GM19238 (cell line): ENCODE results near the gene AKT1.
A peak's percentile ranks its signal among the peaks of the same experiment; 100 is the strongest.
"Not testable (repeated sequence)": the region's sequence is repeated elsewhere in the genome, so short reads cannot be mapped to it uniquely, and the experiment has no call there.

Experiments used
- DNase-seq: peaks from one replicate; pipeline ENCODE4 v3.0.0; 2011; ENCODE audit warnings: low spot score; ENCODE audit not compliant: insufficient read length

AKT1 gene

DNA sequence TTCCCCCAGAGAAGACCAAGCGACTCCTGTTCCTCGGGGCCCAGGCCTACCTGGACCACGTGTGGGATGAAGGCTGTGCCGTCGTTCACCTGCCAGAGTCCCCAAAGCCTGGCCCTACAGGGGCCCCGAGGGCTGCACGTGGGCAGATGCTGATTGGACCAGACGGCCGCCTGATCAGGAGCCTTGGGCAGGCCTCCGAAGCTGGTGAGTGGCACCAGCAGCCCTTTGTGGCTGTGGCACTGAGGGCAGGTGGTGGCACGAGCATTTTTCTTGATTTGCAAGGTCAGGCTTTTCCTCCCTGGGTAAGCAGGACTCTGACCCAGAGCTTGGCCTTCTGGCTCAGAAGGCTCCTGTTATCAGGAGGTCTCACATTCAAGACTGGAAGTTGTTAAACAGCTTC is 39.9 kb downstream of the AKT1 start:
- no peak for DNase-seq

- DNase-seq, result no peak
Observed at GRCh38 chr14:104754213-104754851, 41.2 kb downstream of the AKT1 start.

DNA sequence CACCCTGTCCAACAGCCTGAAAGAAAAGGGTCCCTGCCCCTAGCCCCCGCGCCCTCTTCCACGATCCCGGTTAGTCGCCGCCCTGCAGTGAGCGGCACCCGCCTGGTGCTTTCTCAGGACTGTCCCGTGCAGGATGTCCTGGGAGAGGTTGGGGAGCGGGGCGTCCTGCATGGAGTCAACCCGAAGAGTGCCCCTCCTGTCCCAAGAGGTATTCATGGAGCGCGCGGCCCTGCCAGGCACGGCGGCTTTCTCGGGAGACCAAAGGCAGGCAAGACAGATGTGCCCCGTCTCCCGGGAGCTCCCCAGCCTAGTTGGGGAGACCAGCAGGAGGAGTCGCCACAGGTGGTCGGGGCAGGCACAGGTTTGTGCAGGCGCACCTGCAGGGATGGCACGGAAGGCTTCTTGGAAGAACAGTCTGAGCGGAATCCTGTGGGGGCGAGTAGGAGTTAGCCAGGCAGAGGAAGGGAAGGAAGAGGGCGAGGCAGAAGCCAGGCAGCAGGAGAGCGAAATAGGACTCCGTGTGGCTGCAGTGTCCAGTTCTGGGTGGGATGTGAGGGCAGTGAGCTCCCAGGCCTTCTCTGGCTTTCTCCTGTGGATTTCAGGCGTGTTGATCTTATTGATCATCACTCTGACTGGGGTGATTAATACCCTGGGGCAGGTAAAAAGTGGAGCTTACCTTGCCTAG is 41.9 kb downstream of the AKT1 start:
- no peak for DNase-seq

- peak; percentile 100 for DNase-seq
Observed at GRCh38 chr14:104752735-104753527, 42.6 kb downstream of the AKT1 start, which contains the start of gene SIVA1. SIVA1 (plus strand) TSS chr14:104753147; CDS start chr14:104753202, 55 bp downstream.

GRCh38 chr14:104752423-104752734 is 43.2 kb downstream of the AKT1 start:
- no peak for DNase-seq

GRCh38 chr14:104751539-104752422 is 43.8 kb downstream of the AKT1 start:
- DNase-seq, result no peak

GRCh38 chr14:104750753-104751057 is 44.8 kb downstream of the AKT1 start:
- DNase-seq, result not testable (repeated sequence)

DNA sequence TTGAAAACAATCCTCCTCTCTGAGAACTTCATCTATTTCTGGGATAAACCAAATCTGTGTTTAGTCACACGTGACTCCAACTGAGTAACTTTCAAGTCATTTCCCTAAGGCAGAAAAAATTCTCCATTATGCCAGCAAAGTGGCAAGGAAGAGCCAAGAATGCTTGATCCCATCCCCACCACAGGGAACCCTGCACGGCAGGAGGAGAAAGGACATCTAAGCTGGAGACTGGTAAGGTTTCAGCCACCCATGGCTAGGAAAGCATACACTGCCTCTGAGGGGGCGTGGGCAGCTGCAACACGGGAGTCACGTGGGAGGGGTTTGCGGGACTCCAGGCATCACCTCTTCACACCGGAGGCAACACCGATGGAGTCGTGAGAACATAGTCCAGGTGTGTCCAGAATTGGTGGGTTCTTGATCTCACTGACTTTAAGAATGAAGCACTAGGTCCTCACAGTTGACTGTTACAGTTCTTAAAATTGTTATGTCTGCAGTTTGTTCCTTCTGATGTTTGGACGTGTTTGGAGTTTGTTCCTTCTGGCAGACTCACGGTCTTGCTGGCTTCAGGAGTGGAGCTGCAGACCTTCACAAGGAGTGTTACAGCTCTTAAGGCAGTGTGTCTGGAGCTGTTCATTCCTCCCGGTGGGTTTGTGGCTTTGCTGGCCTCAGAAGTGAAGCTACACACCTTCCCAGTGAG is 45.3 kb downstream of the AKT1 start:
- DNase-seq, result no peak

DNA sequence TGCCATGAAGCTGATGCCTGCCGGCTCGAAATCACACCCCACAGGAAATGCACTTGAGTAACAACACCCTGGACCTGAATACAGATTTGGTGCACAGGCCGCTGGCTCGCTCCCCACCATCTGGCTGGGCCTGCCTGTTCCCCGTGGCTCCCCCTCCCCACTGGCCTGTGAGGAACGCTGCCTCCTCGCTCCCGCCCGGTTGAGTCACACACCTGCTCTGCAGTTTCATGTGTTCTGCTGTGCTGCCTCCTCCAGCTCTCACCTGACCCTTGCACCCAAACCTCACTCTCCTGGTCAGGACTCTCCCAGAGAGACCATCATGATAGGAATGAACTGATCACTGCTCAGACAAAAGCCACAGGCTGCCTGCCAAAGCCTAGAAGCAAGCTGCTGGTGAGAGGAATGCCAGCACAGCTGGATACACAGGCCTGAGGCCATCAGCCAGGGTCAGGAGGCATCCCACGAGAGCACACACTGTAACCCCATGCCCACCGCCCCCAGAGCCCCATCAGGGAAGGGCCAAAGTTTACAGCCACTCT is 46.4 kb downstream of the AKT1 start:
- DNase-seq, result no peak

GRCh38 chr14:104747876-104748275 is 47.7 kb downstream of the AKT1 start:
- no peak for DNase-seq

- DNase-seq, result no peak
Observed at GRCh38 chr14:104746934-104747481, 48.5 kb downstream of the AKT1 start.

- no peak for DNase-seq
Observed at GRCh38 chr14:104746071-104746545, 49.4 kb downstream of the AKT1 start.

DNA sequence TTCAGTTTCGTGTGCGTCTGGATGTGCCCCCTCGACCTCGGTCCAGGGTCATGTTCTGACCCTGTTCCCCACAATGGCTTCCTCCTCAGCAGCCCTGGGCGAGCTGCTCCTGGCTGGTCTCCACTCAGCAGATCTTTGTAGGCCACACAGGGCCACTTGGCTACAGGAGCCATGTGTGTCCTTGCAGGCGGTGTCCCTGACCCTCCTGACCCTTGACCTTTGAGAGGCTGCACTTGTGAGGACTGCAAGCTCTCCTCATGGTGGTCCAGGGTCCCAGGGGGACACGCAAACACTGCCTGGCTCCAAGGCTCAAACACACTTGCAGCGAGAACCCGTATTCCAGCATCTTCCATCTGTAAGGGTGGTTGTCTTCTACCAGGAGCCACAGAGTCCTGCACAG is 50.1 kb downstream of the AKT1 start:
- DNase-seq, result no peak

GRCh38 chr14:104744484-104744883 is 51.1 kb downstream of the AKT1 start:
- no peak for DNase-seq

GRCh38 chr14:104743461-104744380 is 51.8 kb downstream of the AKT1 start:
- no peak for DNase-seq

GRCh38 chr14:104742586-104743455 is 52.7 kb downstream of the AKT1 start:
- no peak for DNase-seq

- no peak for DNase-seq
Observed at GRCh38 chr14:104741803-104742251, 53.7 kb downstream of the AKT1 start.

- DNase-seq, result no peak
Observed at GRCh38 chr14:104741108-104741802, 54.3 kb downstream of the AKT1 start.
